Activated T-helper 1 cell treated with anti-CD3 and anti-CD28 coated beads, Interleukin-12 subunit alpha, Interleukin-12 subunit beta, Interleukin-2, Interleukin-4 antibody, amounts not matched to agents 30 ng/mL and 10 ng/mL and 1 ng/mL, durations not matched to agents 14 hours and 24 hours and 36 hours (primary cell): ENCODE data around the gene FXR2. TPM values are rescaled to one million over a fixed set of nuclear protein-coding genes. Genes with fewer than 3 reads are reported as not detected.

ENCODE experiments used
- total RNA-seq: library from RNA; stranded (reverse); gene quantifications from 2 replicates; pipeline ENCODE4 v1.2.3, GENCODE V29; 2022

Gene FXR2
- total RNA-seq, 1 donor from 2014 or later: 59.5 TPM

Other genes starting within 250 kb of the FXR2 start
- gene TNK1, start 233.8 kb downstream of the FXR2 start, total RNA-seq: 3.8 and 4.9 TPM in 2 replicates
- 77.1 and 78.2 TPM in 2 replicates for gene PLSCR3, start 220.4 kb downstream of the FXR2 start, total RNA-seq
- 53.5 and 54.7 TPM in 2 replicates for gene TMEM256, start 210.8 kb downstream of the FXR2 start, total RNA-seq
- 2.3 and 2.7 TPM in 2 replicates for gene NLGN2, start 207.1 kb downstream of the FXR2 start, total RNA-seq
- not detected in 2 replicates for gene SPEM1, start 194.6 kb downstream of the FXR2 start, total RNA-seq
- gene SPEM2, start 189.3 kb downstream of the FXR2 start, total RNA-seq: not detected in 2 replicates
- not detected in 2 replicates for gene SPEM3, start 186.0 kb downstream of the FXR2 start, total RNA-seq
- 12.3 and 14.0 TPM in 2 replicates for gene TMEM102, start 179.5 kb downstream of the FXR2 start, total RNA-seq
- gene FGF11, start 175.4 kb downstream of the FXR2 start, total RNA-seq: 5.3 and 6.4 TPM in 2 replicates
- 6.6 and 7.0 TPM in 2 replicates for gene CHRNB1, start 169.8 kb downstream of the FXR2 start, total RNA-seq
- 15.1 and 16.0 TPM in 2 replicates for gene ZBTB4, start 135.3 kb downstream of the FXR2 start, total RNA-seq
- gene SLC35G6, start 133.5 kb downstream of the FXR2 start, total RNA-seq: not detected in 2 replicates
- gene POLR2A, start 130.5 kb downstream of the FXR2 start, total RNA-seq: 221 and 223 TPM in 2 replicates
- 18.6 and 26.5 TPM in 2 replicates for gene TNFSF12, start 65.8 kb downstream of the FXR2 start, total RNA-seq
- 2.2 and 3.3 TPM in 2 replicates for gene TNFSF13, start 56.1 kb downstream of the FXR2 start, total RNA-seq
- gene SENP3, start 53.0 kb downstream of the FXR2 start, total RNA-seq: 102 and 104 TPM in 2 replicates
- 2.4 and 3.3 TPM in 2 replicates for gene CD68, start 35.3 kb downstream of the FXR2 start, total RNA-seq
- 108 and 111 TPM in 2 replicates for gene MPDU1, start 31.0 kb downstream of the FXR2 start, total RNA-seq
- gene SOX15, start 24.8 kb downstream of the FXR2 start, total RNA-seq: 0.20 and 0.78 TPM in 2 replicates
- 23.8 and 24.0 TPM in 2 replicates for gene SAT2, start 12.9 kb upstream of the FXR2 start, total RNA-seq
- gene SHBG, start 15.2 kb upstream of the FXR2 start, total RNA-seq: 0.20 TPM in 1 of 2 replicates, not detected in the other
- gene ATP1B2, start 36.0 kb upstream of the FXR2 start, total RNA-seq: 0.54 TPM in 2 replicates
- 172 and 179 TPM in 2 replicates for gene TP53, start 72.6 kb upstream of the FXR2 start, total RNA-seq
- 31.5 TPM in 2 replicates for gene WRAP53, start 73.6 kb upstream of the FXR2 start, total RNA-seq
- gene EFNB3, start 90.3 kb upstream of the FXR2 start, total RNA-seq: 0.08 TPM in 1 of 2 replicates, not detected in the other
- gene DNAH2, start 102.8 kb upstream of the FXR2 start, total RNA-seq: not detected in 2 replicates
- 163 and 177 TPM in 2 replicates for gene KDM6B, start 219.3 kb upstream of the FXR2 start, total RNA-seq
- 7.4 TPM in 2 replicates for gene TMEM88, start 240.2 kb upstream of the FXR2 start, total RNA-seq
- gene NAA38, start 242.7 kb upstream of the FXR2 start, total RNA-seq: 36.4 and 43.5 TPM in 2 replicates
- 11.8 and 12.7 TPM in 2 replicates for gene CYB5D1, start 243.1 kb upstream of the FXR2 start, total RNA-seq